Naive thymus-derived CD4-positive, alpha-beta T cell (primary cell): Measurements from ENCODE around the gene TMEM108. TPM values are rescaled to one million over a fixed set of nuclear protein-coding genes. Genes with fewer than 3 reads are reported as not detected.

ENCODE experiments used
- ATAC-seq: fragments of 150-1000 bp; cut with Tn5 transposase; 2 replicates; pipeline ENCODE4 v1.10.0; 2021; ENCODE audit warnings: mild to moderate bottlenecking, moderate library complexity
- CTCF ChIA-PET: fragments of 350-600 bp; sonication (Branson Sonifier 250); formaldehyde crosslinking; loops from one replicate; lab custom pipeline; 2021; ENCODE audit warnings: antibody characterized with exemption; lab: Charles Lee
- POLR2A ChIA-PET: fragments of 350-600 bp; sonication (Branson Sonifier 250); formaldehyde crosslinking; loops from one replicate; lab custom pipeline; 2021; ENCODE audit warnings: antibody characterized with exemption, inconsistent platforms; lab: Charles Lee
- DNase-seq, 9 donors: peaks; one replicate each; pipeline versions ENCODE4 v3.0.0 to v3.0.0-alpha.2; 2020 to 2022; ENCODE audit warnings: mixed read lengths in 1 of 9
- H3K27ac ChIP-seq: one replicate; pipeline ENCODE4 v1.7.0; 2013; ENCODE audit warnings: mild to moderate bottlenecking, low read depth, low read length, moderate library complexity
- H3K27me3 ChIP-seq, 2 donors: one replicate each; pipeline ENCODE4 v1.7.0; 2013; ENCODE audit warnings: low read length in 2 of 2, mild to moderate bottlenecking in 2 of 2, moderate library complexity in 2 of 2; ENCODE audit not compliant: control insufficient read depth in 2 of 2, insufficient read depth in 2 of 2
- H3K36me3 ChIP-seq, 3 experiments: 1 replicate in 2 of 3; 2 replicates in 1 of 3; pipeline ENCODE4 v1.7.0; 2013; ENCODE audit warnings: low read length in 3 of 3, mild to moderate bottlenecking in 3 of 3, moderate library complexity in 1 of 3; ENCODE audit not compliant: insufficient read depth in 3 of 3, control insufficient read depth in 2 of 3
- H3K4me1 ChIP-seq, 2 donors: one replicate each; pipeline ENCODE4 v1.7.0; 2013; ENCODE audit warnings: low read length in 2 of 2, mild to moderate bottlenecking in 2 of 2, moderate library complexity in 1 of 2; ENCODE audit not compliant: control insufficient read depth in 2 of 2, insufficient read depth in 2 of 2
- H3K4me3 ChIP-seq: 2 replicates; pipeline ENCODE4 v1.7.0; 2013; ENCODE audit warnings: mild to moderate bottlenecking, low read length
- H3K9me3 ChIP-seq, 3 experiments: 1 replicate in 2 of 3; 2 replicates in 1 of 3; pipeline ENCODE4 v1.7.0; 2013; ENCODE audit warnings: low read length in 3 of 3; ENCODE audit not compliant: control insufficient read depth in 2 of 3
- H3K27ac Mint-ChIP-seq, 9 donors: one replicate each; pipeline ENCODE4 v1.8.0; 2020 to 2022; ENCODE audit warnings: mixed read lengths in 9 of 9, mild to moderate bottlenecking in 8 of 9, moderate library complexity in 5 of 9, inconsistent platforms in 2 of 9
- H3K27me3 Mint-ChIP-seq, 5 donors: one replicate each; pipeline ENCODE4 v1.8.0; 2021 to 2022; ENCODE audit warnings: mixed read lengths in 5 of 5, mild to moderate bottlenecking in 1 of 5
- H3K36me3 Mint-ChIP-seq, 5 donors: one replicate each; pipeline ENCODE4 v1.8.0; 2020 to 2022; ENCODE audit warnings: mixed read lengths in 5 of 5, mild to moderate bottlenecking in 3 of 5, inconsistent platforms in 1 of 5
- H3K4me1 Mint-ChIP-seq, 7 donors: one replicate each; pipeline ENCODE4 v1.8.0; 2020 to 2022; ENCODE audit warnings: mixed read lengths in 7 of 7, mild to moderate bottlenecking in 3 of 7, inconsistent platforms in 1 of 7
- H3K4me3 Mint-ChIP-seq, 10 donors: one replicate each; pipeline ENCODE4 v1.8.0; 2020 to 2022; ENCODE audit warnings: mild to moderate bottlenecking in 10 of 10, mixed read lengths in 10 of 10, moderate library complexity in 6 of 10, inconsistent platforms in 2 of 10
- H3K9me3 Mint-ChIP-seq, 11 donors: one replicate each; pipeline ENCODE4 v1.8.0; 2020 to 2022; ENCODE audit warnings: mixed read lengths in 11 of 11, mild to moderate bottlenecking in 4 of 11, inconsistent platforms in 1 of 11, moderate library complexity in 1 of 11
- intact Hi-C, 2 donors: fragments of 100-400 bp; cut with micrococcal nuclease; formaldehyde crosslinking; loops; one replicate each; pipeline ENCODE4 v1.15.1; 2023
- polyA plus RNA-seq, 2 donors: library from polyadenylated mRNA; unstranded; fragments of 300-500 nt; fragmentation: Illumina TruSeq; gene quantifications; one replicate each; pipeline ENCODE4 v1.2.3, GENCODE V29; 2021
- total RNA-seq, 6 experiments: library from RNA in 5 of 6; stranded (reverse) in 5 of 6; gene quantifications; 1 replicate in 5 of 6; 2 replicates in 1 of 6; pipeline ENCODE4 v1.2.3 and lab custom pipeline; 2021 to 2026

Gene TMEM108
- total and polyA plus RNA-seq, 7 experiments from 2014 or later: not detected

DNA sequence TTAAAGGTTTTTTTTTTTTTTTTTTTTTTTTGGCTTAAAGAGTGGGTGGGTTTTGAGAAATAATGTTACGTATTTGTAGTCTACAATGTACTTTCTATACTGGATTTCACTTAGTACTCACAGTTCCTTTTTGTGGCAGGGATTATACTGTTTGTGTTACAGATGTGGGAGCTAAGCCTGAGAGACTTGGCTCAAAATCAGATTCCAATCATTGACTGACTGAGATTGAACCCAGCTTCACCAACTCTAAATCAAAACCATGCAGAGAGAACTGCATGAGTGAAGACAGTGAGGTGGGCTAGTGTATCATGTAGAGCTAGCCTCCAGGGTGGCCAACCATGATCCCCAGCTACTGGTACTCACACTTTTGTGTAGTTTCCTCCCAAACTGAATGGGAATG lies 68.0 kb downstream of the TMEM108 start:
- Histone ChIP-seq H3K36me3 (no peaks in the 10 kb centered on the region), H3K4me1 (no peaks in the 10 kb centered on the region), H3K27ac (no peak overlapping the region), H3K27me3 (no peaks in the 10 kb centered on the region), H3K9me3 (no peaks in the 10 kb centered on the region), H3K4me3 (no peak overlapping the region)
- POLR2A ChIA-PET: no interaction called here
- no peaks in the 10 kb centered on the region for H3K4me1 Mint-ChIP-seq
- ATAC-seq (no peak), DNase-seq (no peak)
- no peaks in the 10 kb centered on the region for H3K36me3 Mint-ChIP-seq
- intact Hi-C loops: no loop called here
- peaks cover 0 to 4% (median 0%) of the 10 kb centered on the region in 11 donors for H3K9me3 Mint-ChIP-seq
- CTCF ChIA-PET: no interaction called here
- peaks cover 0 to 22% (median 15%) of the 10 kb centered on the region in 5 donors for H3K27me3 Mint-ChIP-seq
- no peak overlapping the region for H3K27ac Mint-ChIP-seq
- no peak overlapping the region for H3K4me3 Mint-ChIP-seq

GRCh38 chr3:133112666-133113065 lies 74.5 kb downstream of the TMEM108 start:
- peaks cover 0 to 10% (median 6%) of the 10 kb centered on the region in 5 donors for H3K27me3 Mint-ChIP-seq
- H3K9me3 Mint-ChIP-seq: peaks cover 0 to 2% (median 0%) of the 10 kb centered on the region in 11 donors
- no peak overlapping the region for H3K4me3 Mint-ChIP-seq
- no peak overlapping the region for H3K27ac ChIP-seq
- no peak overlapping the region for H3K4me3 ChIP-seq
- no peaks in the 10 kb centered on the region for H3K36me3 ChIP-seq
- no peaks in the 10 kb centered on the region for H3K4me1 ChIP-seq
- ATAC-seq (no peak), DNase-seq (no peak)
- ChIA-PET POLR2A (no interaction called here), CTCF (interaction anchor here (0.6 kb wide), 1 partner anchor 817 kb away, joined by 3 read pairs; no protein-coding TSS in a partner anchor)
- no peaks in the 10 kb centered on the region for H3K36me3 Mint-ChIP-seq
- peaks cover 0 to 2% (median 0%) of the 10 kb centered on the region in 7 donors for H3K4me1 Mint-ChIP-seq
- intact Hi-C loops: no loop called here
- no peaks in the 10 kb centered on the region for H3K9me3 ChIP-seq
- H3K27ac Mint-ChIP-seq: no peak overlapping the region
- H3K27me3 ChIP-seq: no peaks in the 10 kb centered on the region

DNA sequence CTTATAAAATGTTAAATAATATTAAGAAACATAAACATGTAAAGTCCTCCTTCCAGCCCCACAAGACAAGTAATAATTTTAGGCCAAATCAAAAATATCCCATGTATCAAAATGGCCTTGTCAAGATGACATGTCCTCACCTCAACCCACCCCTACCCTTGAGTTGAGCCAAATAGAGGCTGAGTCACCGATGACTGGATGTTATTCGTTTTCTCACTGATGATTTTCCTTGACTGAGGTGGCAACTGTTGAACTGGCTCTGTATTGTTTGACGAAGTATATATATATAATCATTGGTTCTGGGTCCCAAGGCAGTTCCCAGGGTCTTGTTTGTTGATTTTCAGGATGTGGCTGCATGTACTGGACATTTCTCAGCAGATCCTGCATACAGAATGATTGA lies 75.3 kb downstream of the TMEM108 start:
- DNase-seq: no peak
- H3K36me3 ChIP-seq: no peaks in the 10 kb centered on the region
- intact Hi-C loops: no loop called here
- POLR2A ChIA-PET: no interaction called here
- H3K27ac ChIP-seq: no peak overlapping the region
- H3K27me3 Mint-ChIP-seq: peaks cover 0 to 10% (median 8%) of the 10 kb centered on the region in 5 donors
- no peaks in the 10 kb centered on the region for H3K27me3 ChIP-seq
- H3K36me3 Mint-ChIP-seq: no peaks in the 10 kb centered on the region
- no peaks in the 10 kb centered on the region for H3K4me1 ChIP-seq
- no peak overlapping the region for H3K27ac Mint-ChIP-seq
- peaks cover 0 to 2% (median 0%) of the 10 kb centered on the region in 7 donors for H3K4me1 Mint-ChIP-seq
- H3K4me3 ChIP-seq: no peak overlapping the region
- peaks cover 0 to 2% (median 0%) of the 10 kb centered on the region in 11 donors for H3K9me3 Mint-ChIP-seq
- no peaks in the 10 kb centered on the region for H3K9me3 ChIP-seq
- CTCF ChIA-PET: no interaction called here
- ATAC-seq: no peak
- no peak overlapping the region for H3K4me3 Mint-ChIP-seq

DNA sequence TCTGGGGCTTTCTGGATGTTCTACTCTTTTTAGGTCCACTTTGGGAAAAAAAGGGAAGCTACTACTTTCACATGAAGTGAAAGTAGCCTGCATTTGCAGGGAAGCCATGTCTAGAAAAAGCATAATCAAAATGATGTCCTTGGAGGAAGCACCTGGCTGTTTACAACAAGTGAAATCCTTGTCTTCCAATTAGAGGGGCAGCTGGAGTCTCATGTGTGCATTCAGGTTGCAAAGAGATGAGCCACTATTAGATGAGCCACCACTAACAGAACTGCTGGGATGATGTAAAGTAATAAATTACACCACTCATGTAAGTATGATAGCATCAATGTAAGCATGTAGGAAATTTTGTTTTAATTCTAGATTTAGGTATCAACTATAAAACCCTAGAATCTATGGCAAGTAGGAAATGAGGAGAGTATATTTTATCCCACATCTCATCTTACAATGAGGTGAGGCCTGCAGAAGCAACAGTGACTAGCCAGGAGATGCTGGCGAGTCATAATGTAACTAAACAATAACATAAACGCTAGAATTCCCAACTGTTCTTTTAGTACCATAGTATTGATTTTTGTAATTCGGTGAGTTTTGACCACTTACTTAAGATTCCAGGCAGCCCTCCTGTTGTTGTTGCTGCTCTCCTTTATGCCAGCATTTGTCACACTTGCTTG lies 75.9 kb downstream of the TMEM108 start:
- no peaks in the 10 kb centered on the region for H3K36me3 ChIP-seq
- no peak overlapping the region for H3K4me3 ChIP-seq
- no peaks in the 10 kb centered on the region for H3K9me3 ChIP-seq
- H3K4me1 Mint-ChIP-seq: peaks cover 0 to 2% (median 0%) of the 10 kb centered on the region in 7 donors
- H3K36me3 Mint-ChIP-seq: no peaks in the 10 kb centered on the region
- CTCF ChIA-PET: no interaction called here
- H3K27ac ChIP-seq: no peak overlapping the region
- no peaks in the 10 kb centered on the region for H3K27me3 ChIP-seq
- ATAC-seq (no peak), DNase-seq (no peak)
- POLR2A ChIA-PET: no interaction called here
- no peak overlapping the region for H3K4me3 Mint-ChIP-seq
- peaks cover 0 to 10% (median 6%) of the 10 kb centered on the region in 5 donors for H3K27me3 Mint-ChIP-seq
- intact Hi-C loops: no loop called here
- no peak overlapping the region for H3K27ac Mint-ChIP-seq
- H3K9me3 Mint-ChIP-seq: peaks cover 0 to 2% (median 0%) of the 10 kb centered on the region in 11 donors
- no peaks in the 10 kb centered on the region for H3K4me1 ChIP-seq

GRCh38 chr3:133115176-133115575 lies 77.0 kb downstream of the TMEM108 start:
- Histone ChIP-seq H3K36me3 (no peaks in the 10 kb centered on the region), H3K27ac (no peak overlapping the region), H3K27me3 (no peaks in the 10 kb centered on the region), H3K4me1 (no peaks in the 10 kb centered on the region), H3K4me3 (no peak overlapping the region), H3K9me3 (no peaks in the 10 kb centered on the region)
- Mint-ChIP-seq H3K27ac (no peak overlapping the region), H3K27me3 (peaks cover 0 to 5% (median 2%) of the 10 kb centered on the region in 5 donors), H3K4me3 (no peak overlapping the region), H3K4me1 (peaks cover 0 to 2% (median 0%) of the 10 kb centered on the region in 7 donors), H3K36me3 (no peaks in the 10 kb centered on the region), H3K9me3 (peaks cover 0 to 2% (median 0%) of the 10 kb centered on the region in 11 donors)
- CTCF ChIA-PET: no interaction called here
- DNase-seq (no peak), ATAC-seq (no peak)
- POLR2A ChIA-PET: no interaction called here
- intact Hi-C loops: no loop called here

DNA sequence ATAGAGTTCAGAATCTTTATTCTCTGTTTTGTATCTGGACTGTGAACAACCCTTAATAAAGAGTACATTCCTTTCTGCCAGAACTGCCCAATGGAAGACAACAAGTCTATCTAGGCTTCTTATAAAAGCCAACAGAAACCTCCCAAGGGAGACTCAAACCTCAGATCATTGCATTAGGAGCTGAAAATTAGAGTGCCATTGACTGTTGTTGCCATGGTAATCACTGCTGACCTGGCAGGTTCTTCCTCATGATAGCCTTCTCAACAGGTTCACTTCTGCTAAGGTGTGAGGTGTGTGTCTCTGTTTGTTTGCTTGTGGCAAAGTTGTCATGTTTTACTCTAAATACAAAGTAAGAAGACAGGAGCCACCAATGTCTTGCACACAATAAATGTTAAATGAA lies 79.2 kb downstream of the TMEM108 start:
- ATAC-seq (no peak), DNase-seq (no peak)
- H3K4me3 Mint-ChIP-seq: no peak overlapping the region
- ChIA-PET CTCF (no interaction called here), POLR2A (no interaction called here)
- no peaks in the 10 kb centered on the region for H3K36me3 Mint-ChIP-seq
- H3K27ac Mint-ChIP-seq: no peak overlapping the region
- no peaks in the 10 kb centered on the region for H3K4me1 ChIP-seq
- no peaks in the 10 kb centered on the region for H3K9me3 ChIP-seq
- no peaks in the 10 kb centered on the region for H3K36me3 ChIP-seq
- H3K27ac ChIP-seq: no peak overlapping the region
- peaks cover 0 to 2% (median 0%) of the 10 kb centered on the region in 11 donors for H3K9me3 Mint-ChIP-seq
- no peaks in the 10 kb centered on the region for H3K27me3 ChIP-seq
- peaks cover 0 to 4% (median 3%) of the 10 kb centered on the region in 5 donors for H3K27me3 Mint-ChIP-seq
- no peak overlapping the region for H3K4me3 ChIP-seq
- intact Hi-C loops: no loop called here
- H3K4me1 Mint-ChIP-seq: peaks cover 0 to 2% (median 0%) of the 10 kb centered on the region in 7 donors

- Mint-ChIP-seq H3K4me1 (no peaks in the 10 kb centered on the region), H3K9me3 (no peaks in the 10 kb centered on the region), H3K4me3 (no peak overlapping the region), H3K27me3 (peaks cover 2 to 7% (median 3%) of the 10 kb centered on the region in 5 donors), H3K36me3 (no peaks in the 10 kb centered on the region), H3K27ac (no peak overlapping the region)
- no peak overlapping the region for H3K27ac ChIP-seq
- no peaks in the 10 kb centered on the region for H3K9me3 ChIP-seq
- intact Hi-C loops: no loop called here
- ChIA-PET CTCF (no interaction called here), POLR2A (no interaction called here)
- ATAC-seq (no peak), DNase-seq (no peak)
- no peaks in the 10 kb centered on the region for H3K4me1 ChIP-seq
- no peaks in the 10 kb centered on the region for H3K27me3 ChIP-seq
- H3K36me3 ChIP-seq: no peaks in the 10 kb centered on the region
- no peak overlapping the region for H3K4me3 ChIP-seq
Observed at GRCh38 chr3:133119176-133119575, 81.0 kb downstream of the TMEM108 start.
